GM19023 (cell line): ENCODE data around the gene PDIA4.
"Not testable (repeated sequence)": the region's sequence is repeated elsewhere in the genome, so short reads cannot be mapped to it uniquely, and the experiment has no call there.

Experiments used
- ATAC-seq: cut with Tn5 transposase; IDR thresholded peaks from one replicate; pipeline ENCODE4 v1.9.1; 2021; ENCODE audit warnings: mild to moderate bottlenecking, moderate library complexity; ENCODE audit not compliant: unreplicated experiment

The PDIA4 gene

GRCh38 chr7:149004405-149005370 is 23.6 kb downstream of the PDIA4 start:
- no peak for ATAC-seq

DNA sequence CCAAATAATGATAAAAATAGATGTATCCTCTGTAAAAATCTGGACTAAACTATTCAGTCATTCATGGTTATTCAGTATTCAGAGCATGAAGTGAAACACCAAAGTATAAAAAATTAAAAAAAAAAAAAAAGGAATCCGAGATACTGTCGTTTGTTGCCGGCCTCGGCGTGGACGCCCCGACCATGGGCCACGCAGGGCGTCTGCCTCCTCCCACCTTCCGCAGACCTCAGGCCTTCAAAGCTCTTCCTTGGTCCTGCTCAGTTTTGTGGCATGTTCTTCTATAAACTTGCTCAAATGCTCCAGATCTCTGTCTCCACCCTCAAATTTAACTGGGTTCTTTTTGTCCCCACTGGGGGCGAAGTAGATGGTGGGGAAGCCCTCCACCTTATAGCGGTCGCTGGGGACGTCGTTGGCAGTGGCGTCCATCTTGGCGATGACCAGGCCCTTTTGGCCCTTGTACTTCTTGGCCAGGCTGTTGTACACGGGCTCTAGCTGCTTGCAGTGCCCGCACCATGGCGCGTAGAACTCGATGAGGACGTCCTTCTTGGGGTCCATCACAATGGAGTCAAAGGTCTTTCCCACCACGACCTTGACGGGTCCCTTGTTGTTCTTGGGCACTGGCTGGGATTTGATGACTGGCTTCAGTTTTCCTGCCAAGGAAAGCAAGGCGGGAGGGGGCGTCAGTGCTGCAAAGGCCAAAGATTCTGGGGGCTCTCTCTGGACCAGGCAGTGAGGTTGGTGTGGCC is 24.6 kb downstream of the PDIA4 start:
- ATAC-seq, result no peak

DNA sequence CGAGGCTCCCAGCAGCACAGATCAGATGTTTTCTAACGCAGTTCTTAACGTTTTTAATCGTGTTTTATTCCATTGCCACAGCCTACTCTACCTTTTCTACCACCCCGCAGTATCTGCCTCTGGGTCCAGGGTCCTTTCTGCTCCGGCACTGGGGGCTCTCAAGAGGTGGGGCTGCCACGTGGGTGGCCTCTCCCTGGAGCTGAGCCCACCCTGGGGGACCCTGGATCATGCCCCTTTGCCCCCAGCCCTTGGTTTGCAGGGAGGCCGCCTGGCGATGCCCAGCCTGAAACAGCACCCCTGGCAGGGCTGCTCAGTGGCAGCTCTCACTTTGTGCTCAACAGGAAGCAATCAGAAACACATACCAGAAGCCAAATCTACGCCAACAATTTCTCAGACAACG is 25.3 kb downstream of the PDIA4 start:
- no peak for ATAC-seq

DNA sequence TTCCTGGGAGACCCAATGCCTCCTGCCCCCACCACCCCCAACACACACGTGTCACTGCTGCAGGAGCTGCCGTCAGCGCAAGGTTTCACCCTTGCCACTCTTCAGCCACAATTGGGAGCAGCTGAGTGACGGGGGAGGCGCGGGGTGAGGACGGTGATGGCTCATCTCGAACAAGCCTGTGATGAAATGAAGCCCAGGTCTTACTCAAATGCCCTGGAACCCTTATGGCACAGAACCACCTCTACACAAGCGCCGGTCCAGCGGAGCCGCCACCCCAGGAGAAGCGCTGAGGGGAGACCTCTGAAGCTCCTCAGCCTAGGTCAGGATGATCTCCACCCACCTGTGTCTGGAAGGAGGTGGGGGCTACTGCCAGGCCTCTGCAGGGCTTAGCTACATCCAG is 25.7 kb downstream of the PDIA4 start:
- no peak for ATAC-seq

GRCh38 chr7:149001427-149002068 is 26.8 kb downstream of the PDIA4 start:
- no peak for ATAC-seq

GRCh38 chr7:149000961-149001360 is 27.3 kb downstream of the PDIA4 start:
- no peak for ATAC-seq

- ATAC-seq, result no peak
Measured at GRCh38 chr7:148999192-148999591, 29.1 kb downstream of the PDIA4 start.

GRCh38 chr7:148997497-148997896 is 30.8 kb downstream of the PDIA4 start:
- ATAC-seq, result no peak

DNA sequence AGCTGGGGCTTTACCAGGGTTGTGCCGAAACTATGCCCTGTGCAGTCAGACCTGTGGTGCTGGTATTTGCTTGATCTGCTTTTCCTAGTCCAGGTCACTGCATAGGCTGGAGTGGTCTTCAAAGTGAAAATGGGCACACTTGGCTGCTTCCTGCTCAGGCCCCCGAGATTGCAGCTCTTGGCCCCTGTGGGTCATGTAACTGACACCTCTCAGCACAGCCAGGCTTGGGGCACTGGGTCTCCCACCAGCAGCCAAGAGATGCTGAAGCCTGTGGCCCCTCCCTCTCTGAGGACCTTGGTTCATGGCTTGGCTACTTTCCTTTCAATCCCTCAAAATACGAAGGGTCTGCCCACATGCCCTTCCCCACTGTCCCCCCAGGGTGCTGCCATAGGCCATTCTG is 33.7 kb downstream of the PDIA4 start:
- ATAC-seq, result no peak

GRCh38 chr7:148993193-148993592 is 35.1 kb downstream of the PDIA4 start:
- no peak for ATAC-seq

GRCh38 chr7:148991536-148991935 is 36.8 kb downstream of the PDIA4 start:
- ATAC-seq, result no peak

DNA sequence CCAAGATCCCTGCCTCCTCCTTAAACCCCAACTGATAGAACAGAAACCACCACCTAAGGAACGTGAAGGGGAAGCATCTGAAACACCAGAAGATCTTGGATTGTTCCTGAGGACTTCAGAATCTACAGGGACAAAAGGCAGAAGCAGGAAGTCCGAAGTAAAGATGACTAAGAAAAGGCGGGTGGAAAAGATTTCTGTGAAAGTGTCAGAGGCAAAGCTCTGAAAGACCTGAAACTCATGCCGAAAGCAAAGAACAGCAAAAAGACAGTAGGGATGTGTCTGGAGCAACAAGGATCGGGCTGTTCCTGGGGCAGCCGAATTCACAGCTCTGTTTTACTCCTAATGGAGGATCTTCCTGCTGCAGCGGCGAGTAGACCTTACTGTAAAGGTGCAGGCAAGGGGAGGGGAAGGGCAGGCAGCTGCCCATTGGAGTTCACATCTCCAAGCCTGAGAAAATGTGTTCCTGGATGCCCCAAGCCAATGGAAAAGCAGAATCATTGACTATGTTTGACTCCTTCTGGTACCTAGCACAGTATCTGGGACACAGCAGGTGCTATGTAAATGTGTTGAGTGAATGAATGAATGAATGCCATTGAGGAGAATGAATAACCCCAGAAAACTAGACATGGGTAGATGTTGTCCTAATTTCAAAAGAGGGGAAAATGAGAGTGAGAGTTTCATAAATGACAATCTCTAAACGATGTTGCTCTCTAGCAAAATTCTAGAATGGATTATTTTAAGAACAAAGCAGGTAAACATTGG is 40.4 kb downstream of the PDIA4 start:
- peak; percentile 6 for ATAC-seq

DNA sequence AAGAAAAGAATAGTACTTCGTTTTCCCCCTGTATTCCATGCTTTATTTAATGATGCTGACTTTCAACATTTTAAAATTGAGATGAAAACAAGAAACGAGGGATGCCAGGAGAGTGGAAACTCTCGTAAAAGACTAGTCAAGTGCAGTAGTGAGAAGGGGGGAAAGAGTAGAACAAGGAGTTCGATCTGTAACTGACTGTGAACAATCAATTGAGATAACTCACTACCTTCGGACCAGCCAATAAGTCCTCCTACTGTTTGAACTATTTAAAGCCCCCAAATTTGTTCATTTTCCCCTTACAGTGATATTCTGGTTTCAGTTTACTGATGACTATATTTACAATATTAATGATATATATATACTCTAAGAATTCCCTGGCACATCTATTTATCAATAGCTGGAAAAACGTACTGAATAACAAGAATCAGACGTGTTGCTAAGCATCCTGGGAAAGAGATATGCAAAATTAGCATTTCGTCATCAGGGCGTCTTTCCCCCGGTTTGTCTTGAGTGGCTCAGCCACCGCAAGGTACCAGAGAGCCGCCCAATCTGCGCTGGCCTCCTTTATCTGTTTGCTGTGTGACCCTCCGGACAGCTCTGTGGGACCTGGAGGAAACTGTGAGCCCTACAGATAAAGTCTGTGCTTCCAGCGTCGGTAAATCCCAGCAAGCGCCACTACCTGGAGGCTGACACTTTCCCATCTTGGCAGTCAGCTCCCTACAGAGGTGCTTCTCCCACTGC is 41.1 kb downstream of the PDIA4 start:
- peak; percentile 92 for ATAC-seq

GRCh38 chr7:148986742-148987009 is 41.6 kb downstream of the PDIA4 start:
- no peak for ATAC-seq

- peak; percentile 56 for ATAC-seq
Measured at GRCh38 chr7:148983200-148984146, 44.8 kb downstream of the PDIA4 start.

DNA sequence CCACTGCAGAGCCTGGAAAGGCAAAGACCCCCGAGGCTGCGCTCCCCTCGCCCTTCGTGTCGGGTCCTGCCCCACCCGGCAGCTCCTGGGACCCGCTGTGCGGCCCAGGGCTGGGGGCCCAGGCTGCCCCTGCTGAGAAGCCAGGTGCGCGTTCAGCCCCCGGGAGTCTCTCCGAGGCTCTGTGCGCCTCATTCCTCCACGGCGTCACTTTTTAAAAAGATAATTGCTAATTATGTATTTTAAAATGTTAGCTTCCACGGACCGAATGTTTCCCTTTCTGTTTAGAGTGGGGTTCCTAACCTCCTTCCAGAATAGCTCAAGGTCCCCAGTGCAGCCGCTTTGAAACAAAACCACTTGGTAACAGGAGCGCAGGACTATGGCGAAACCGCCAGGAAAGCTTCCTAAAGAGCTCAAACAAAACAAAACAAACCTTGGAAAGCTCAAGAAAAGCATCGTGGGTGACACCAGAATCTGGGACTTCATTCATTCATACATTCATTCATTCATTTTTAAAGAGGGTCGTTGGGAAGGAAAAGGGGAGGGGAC is 45.6 kb downstream of the PDIA4 start:
- ATAC-seq, result no peak

DNA sequence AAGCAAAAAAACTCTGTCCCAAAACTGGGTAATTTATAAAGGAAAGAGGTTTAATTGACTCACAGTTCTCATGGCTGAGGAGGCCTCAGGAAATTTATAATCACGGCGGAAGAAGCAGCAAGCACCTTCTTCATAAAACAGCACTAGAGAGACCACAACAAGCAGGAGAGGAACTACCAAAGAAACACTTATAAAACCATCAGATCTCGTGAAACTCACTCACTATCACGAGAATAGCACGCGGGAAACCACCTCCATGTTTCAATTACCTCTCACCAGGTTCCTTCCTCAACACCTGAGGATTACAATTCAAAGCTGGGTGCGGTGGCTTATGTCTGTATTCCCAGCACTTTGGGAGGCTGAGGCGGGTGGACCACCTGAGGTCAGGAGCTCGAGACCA is 48.5 kb downstream of the PDIA4 start:
- no peak for ATAC-seq

GRCh38 chr7:148979072-148979471 is 49.2 kb downstream of the PDIA4 start:
- not testable (repeated sequence) for ATAC-seq

- ATAC-seq, result no peak
Measured at GRCh38 chr7:148978091-148978490, 50.2 kb downstream of the PDIA4 start.
